Activated CD4-positive, alpha-beta T cell treated with anti-CD3 and anti-CD28 coated beads, Interleukin-2, amount 50 U/mL, for 4 hours (primary cell): ENCODE measurements around the gene MRPS12.
"Not testable (repeated sequence)": the region's sequence is repeated elsewhere in the genome, so short reads cannot be mapped to it uniquely, and the experiment has no call there.

Experiments
- DNase-seq, 2 experiments: peaks; one replicate each; pipeline ENCODE4 v3.0.0-alpha.2; 2020

MRPS12 gene

DNA sequence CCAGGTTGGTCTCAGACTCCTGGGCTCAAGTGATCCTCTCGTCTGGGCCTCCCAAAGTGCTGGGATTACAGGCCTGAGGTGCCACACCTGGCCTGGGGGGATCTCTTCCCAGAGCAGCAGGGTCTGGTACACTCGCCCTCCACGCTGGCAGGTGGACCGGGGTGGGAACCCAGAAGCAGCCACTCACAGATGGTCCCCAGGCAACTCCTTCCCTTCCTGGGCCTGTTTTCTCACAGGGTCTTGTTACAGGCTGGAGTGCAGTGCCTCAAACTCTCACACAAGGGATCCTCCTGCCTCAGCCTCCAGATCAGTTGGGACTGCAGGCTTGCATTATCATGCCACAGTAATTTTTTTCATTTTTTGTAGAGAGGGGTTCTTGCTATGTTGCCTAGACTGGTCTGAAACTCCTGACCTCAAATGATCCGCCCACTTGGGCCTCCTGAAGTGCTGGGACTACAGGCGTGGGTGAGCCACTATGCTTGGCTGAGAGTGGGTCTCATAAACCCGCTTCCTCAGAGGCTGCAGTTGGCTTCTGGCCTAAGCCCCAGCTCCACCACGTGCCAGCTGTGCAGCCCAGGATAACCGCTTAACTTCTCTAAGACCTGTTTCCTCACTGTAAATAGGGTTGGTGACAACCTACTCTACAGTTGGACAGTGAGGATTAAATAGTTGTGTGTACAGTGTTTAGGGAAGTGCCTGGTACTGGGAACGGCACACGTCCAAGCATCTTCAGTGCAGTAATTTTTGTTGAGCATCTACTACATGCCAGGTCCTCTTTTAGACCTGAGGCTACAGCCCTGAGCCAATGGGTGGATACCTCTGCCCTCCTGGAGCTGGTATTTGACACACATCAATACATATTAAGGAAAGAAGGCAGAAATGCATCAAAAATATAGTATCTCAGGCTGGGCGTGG, 17.9 kb upstream of the MRPS12 start:
- DNase-seq, result no peak

DNA sequence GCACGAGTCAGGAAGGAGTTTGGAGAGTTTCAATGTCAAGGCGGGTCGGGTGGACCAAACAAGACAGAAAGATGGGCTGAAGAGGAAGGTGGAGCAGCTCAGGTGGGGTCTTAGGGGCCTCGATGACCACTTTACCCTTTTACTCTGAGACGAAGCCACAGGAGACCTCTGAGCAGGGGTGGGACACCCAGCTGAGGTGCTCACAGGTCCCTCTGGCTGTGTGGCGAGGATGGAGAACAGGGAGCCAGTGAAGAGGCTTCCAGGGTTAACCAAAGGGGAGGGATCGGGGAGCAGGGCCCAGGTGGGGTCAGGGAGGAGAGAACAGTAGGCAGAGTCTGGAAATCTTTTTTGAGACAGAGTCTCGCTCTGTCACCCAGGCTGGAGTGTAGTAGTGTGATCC, 16.8 kb upstream of the MRPS12 start:
- DNase-seq, result no peak

DNA sequence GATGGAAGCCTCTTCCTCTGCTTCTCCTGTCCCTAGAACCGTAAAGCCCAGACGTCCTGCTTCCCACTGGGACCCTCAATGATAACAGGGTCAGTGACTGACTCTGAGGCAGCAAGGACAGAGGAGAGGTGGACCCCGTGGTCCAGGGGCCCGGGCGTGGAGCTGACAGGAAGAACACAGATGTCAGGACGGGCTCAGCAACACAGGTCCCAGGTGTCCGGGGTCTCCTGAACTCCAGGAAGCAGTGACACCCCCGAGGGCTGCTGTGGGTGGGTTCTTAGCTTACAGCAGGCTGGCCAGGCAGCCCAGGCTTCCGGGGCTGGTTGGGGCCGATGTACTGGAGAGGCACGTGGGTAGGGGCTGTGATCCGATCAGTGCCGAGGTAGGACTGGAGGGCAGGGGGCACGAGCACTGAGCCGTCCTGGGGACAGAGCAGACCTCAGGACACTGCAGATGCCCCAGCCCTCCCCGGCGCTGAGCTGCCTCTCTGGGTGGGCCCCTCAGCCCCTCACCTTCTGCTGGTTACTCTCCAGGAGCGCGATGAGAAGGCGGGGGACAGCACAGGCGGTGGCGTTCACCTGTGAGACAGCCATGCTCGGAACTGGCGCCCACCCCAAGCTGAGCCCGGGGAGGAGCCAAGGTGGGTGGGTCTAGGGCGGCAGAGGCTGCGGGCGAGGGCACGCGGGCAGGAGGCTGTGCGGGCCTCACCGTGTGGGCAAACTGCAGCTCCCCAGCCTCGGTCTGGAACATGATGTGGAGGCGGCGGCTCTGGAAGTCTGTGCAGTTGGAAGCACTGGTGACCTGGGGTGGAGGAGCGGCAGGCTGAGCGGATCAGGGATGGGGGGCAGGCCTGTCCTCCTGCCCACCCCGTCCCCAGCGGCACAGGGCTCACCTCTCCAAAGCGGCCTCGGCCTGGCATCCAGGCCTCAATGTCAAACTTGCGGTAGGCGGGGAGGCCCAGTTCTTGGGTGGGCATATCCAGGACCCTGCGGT, 15.1 kb upstream of the MRPS12 start:
- DNase-seq, result no peak

DNA sequence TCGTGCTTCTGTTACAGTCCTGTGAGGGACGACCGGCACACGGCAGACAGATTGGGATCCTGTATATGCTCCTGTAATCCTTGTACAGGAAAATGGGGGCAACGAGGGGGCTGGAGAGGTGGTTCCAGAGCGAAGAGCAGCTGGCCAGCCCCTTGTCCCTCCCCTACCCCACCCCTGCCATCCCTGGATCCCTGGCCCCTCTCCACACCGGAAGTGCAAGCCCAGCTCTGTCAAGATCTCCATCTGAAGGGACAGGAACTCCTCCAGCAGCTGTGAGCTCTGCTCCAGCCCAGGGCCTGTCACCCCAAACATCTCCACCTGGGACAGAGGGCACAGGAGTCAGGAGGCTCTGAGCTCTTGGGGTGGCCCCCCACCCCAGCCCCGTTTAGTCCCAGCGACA, 13.2 kb upstream of the MRPS12 start:
- no peak for DNase-seq

DNA sequence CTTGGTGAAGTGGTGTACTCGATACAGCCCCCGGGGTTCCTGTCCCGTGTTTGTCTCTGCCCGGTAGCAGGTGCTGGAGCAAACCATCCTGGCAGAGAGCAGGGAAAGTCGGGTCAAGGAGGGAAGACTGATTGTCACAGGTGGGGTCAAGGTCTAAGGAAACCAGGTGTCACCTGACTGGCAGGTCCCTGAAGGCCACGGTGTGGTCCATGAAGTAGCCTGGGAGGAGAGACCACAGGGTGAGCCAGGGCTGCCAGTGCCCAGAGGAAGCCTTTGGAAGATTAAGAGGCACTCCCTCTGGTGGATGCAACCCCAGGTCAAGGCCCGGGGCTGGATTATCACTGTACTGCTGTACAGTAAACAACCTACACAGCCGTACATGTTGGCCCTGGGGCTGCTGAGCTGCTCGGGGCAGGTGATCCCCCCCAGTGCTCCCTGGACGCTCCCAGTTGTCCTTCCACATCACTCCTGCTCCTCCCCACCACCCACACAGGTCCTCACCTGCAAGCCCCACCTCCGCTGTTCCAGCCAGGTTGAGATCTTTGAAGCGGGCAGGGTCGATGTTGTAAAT, 12.7 kb upstream of the MRPS12 start:
- DNase-seq, result no peak

- no peak for DNase-seq
Observed at GRCh38 chr19:38918526-38918925, 12.2 kb upstream of the MRPS12 start.

- DNase-seq, result no peak
Observed at GRCh38 chr19:38919837-38920601, 10.7 kb upstream of the MRPS12 start.

DNA sequence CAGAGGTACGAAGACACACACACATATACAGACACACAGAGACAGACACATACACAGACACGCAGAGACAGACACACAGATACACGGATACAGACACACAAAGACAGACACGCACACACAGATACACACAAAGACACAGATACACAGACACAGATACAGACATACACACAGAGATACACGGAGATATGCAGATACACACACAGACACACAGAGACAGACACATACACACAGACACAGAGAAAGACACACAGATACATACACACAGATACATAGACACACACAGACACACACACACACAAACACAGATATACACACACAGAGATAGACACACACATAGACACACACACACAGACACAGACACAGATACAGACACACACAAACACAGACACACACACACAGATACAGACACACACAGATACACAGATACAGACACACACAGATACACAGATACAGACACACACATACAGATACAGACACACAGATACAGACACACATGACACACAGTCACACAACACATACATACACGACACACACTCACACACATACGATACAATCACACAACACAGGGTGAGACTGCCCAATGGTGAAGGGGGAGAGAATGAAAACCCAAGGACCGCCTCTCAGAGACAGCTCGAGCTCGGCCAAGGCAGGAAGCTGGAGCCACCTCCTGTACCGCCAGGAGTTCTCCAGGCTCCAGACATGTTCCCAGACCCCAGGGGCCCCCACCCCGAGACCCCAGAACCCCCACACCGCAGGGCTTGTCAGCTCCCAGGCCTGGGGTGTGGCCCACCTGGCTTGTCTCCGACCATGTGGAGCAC, 9.9 kb upstream of the MRPS12 start:
- DNase-seq, result no peak

DNA sequence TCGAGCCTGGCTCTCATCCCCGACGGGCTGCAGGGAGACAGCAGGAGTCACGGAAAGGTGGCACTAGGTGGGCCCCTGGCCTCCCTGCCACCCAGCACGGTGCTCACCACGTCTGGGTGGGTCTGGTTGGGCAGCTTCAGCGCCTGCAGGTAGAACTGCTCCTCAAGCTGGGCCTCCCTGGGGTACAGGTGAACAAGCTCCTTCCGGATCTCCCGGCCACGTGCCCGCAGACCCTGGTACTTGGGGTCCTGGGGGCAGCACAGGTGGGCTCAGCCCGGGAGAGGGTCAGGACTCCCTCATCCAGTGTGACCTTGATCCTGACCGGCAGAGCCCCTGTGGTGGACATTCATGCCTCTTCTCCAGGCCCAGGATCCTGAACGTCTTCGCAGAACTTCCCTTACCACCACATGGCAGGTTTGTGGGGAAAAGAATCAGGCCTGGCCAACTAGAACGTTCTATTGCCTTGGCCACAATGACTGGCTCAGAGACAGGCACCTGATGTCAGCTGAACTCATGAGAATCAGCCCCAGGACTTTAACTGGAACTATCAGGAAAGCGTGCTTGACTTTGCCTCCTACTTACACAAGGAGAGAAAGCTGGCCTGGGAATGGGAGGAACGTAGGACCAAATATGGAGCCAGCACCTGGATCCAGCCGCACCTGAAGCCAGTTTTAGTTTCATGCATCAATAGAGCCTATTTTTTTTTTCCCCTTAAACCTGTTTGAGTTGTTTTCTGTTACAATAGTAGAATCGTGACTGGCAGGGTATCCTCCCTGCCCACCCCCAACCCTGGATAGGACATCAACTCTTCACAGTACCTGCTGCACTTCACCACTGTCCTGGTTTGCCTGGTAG, 9.1 kb upstream of the MRPS12 start:
- no peak for DNase-seq

GRCh38 chr19:38922482-38922881, 8.3 kb upstream of the MRPS12 start:
- DNase-seq, result no peak

- no peak for DNase-seq
Observed at GRCh38 chr19:38924388-38924787, 6.4 kb upstream of the MRPS12 start.

DNA sequence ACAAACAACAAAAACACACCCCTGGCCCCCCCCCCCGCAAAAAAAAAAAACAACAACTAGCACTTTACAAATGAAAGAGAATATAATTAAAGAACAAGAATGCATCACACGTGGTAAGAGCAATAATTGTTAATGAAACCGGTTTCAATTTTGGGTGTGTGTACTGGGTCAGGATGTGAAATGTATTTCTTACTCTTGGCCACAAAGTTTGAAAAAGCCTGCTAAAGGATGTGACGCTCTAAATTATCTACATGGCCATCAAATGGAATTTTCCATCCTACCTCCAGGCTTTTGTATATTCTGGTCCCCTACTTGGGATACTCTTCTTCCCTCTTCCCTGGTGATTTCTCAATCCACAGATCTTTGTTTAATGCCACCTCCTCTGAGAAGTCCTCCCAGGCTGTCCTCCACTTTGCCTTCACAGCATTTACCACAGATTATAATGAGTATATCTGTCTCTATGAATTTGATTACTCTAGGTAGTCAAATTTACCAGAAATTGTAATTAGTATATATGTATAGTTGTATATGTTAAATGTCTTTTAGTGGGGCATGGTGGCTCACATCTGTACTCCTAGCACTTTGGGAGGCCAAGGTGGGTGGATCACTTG, 2.2 kb upstream of the MRPS12 start:
- DNase-seq, result no peak

GRCh38 chr19:38929929-38930775, 592 bp upstream of the MRPS12 start, which contains the start of gene SARS2:
TSS of gene SARS2 (minus strand) at chr19:38930763. CDS start at chr19:38930736, 27 bp downstream.
- DNase-seq, result peak; percentile 86 to 88

DNA sequence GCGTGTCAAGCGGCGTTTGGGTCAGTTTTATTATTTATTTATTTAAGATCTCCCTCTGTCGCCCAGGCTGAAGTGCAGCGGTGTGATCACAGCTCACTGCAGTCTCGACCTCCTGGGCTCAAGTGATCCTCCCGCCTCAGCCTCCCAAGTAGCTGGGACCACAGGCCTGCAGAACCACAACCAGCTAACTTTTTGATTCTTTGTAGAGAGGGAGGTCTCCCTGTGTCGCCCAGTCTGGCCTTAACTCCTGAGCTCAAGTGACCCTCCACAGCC, 713 bp downstream of the MRPS12 start:
- DNase-seq, result no peak

- DNase-seq, result no peak
Observed at GRCh38 chr19:38932425-38933179, 1.9 kb downstream of the MRPS12 start.

GRCh38 chr19:38933544-38933943, 2.8 kb downstream of the MRPS12 start:
- no peak for DNase-seq

DNA sequence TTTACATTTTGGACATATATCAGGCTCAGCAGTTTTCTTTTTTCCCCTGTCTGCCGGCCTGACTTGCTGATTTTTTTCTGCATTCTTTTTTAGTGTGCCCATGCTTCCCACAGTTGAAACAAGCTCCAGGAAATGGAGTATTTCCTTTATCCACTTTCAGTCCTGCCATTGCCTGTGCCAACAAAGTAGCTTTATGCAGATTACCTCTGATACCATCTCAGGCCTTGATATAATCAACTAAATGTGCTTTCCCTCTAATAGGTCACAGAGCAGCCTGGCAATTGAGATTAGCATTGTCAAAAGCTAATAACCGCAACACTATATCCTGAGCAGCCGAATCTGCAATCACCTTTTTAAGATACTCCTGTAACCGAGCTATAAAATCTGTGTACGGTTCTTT, 9.2 kb downstream of the MRPS12 start:
- no peak for DNase-seq

DNA sequence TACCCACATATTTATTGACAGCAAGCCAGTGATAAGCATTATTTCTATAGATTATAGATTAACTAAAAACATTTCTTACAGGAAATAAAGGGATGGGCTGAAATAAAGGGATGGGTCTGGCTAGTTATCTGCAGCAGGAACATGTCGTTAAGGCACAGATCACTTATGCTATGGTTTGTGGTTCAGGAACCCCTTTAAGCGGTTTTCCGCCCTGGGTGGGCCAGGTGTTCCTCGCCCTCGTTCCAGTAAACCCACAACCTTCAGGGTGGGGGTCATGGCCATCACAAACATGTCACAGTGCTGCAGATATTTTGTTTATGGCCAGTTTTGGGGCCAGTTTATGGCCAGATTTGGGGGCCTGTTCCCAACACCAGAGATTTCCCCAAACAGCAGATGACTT, 10.7 kb downstream of the MRPS12 start:
- DNase-seq, result not testable (repeated sequence)

DNA sequence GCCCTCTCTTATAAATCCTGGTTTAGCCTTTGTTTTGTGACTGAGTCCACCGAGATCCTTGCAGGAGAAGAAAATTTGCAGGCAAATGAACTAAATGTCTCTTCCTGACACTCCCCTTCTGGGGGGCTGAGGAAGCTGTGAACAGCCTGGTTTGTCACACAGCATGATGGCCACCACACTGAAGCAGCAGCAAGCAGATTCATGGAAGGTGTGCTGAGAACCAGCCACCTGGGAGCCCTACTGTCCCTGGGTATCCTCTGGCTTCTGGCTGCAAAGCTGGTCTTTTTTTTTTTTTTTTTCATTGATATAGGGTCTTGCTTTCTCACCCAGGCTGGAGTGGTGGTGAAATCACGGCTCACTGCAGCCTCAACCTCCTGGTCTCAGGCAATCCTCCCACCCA, 11.2 kb downstream of the MRPS12 start:
- DNase-seq, result no peak
